Stomach (tissue), 4 donors: Measurements from ENCODE around the gene PANK2.

Experiments
- EP300 ChIP-seq: sonication (generic); formaldehyde crosslinking; IDR thresholded peaks from one replicate; pipeline ENCODE4 v1.6.1; 2017; ENCODE audit warnings: antibody characterized with exemption
- POLR2A ChIP-seq, 4 donors: fragments of 450-650 bp; IDR thresholded peaks; one replicate each; pipeline ENCODE4 v1.6.1; 2016; ENCODE audit warnings: antibody characterized with exemption in 4 of 4, control low read depth in 2 of 4, mild to moderate bottlenecking in 1 of 4, moderate library complexity in 1 of 4

GRCh38 chr20:3857405-3857804, 31.8 kb upstream of the PANK2 start:
- no peak for TF ChIP-seq POLR2A (IDR thresholded peaks at IDR 0.05)
- no peak for TF ChIP-seq EP300
